NB4 (cell line): ENCODE measurements around the gene DCLK1.

Experiments
- DNase-seq: peaks from one replicate; pipeline ENCODE4 v3.0.0; 2010; ENCODE audit warnings: low read depth
- H3K4me3 ChIP-seq: one replicate; pipeline ENCODE4 v1.5.1; 2011; ENCODE audit warnings: mild to moderate bottlenecking, low read depth, low read length, moderate library complexity
- CTCF ChIP-seq: IDR thresholded peaks from one replicate; pipeline ENCODE4 v1.5.1; 2012; ENCODE audit warnings: low read depth, low read length
- MAX ChIP-seq: IDR thresholded peaks from 2 replicates; pipeline ENCODE4 v1.6.1; 2011; ENCODE audit warnings: low read depth, low read length
- MYC ChIP-seq: IDR thresholded peaks from 2 replicates; pipeline ENCODE4 v1.6.1; 2011; ENCODE audit warnings: low read depth, low read length
- POLR2A ChIP-seq: IDR thresholded peaks from 2 replicates; pipeline ENCODE4 v1.6.1; 2011; ENCODE audit warnings: mild to moderate bottlenecking; ENCODE audit not compliant: insufficient read length; ENCODE audit errors: extremely low read depth

DCLK1 gene

GRCh38 chr13:35892837-35893814 is 238.1 kb downstream of the DCLK1 start:
- DNase-seq, result no peak
- no peak overlapping the region for H3K4me3 ChIP-seq
- TF ChIP-seq POLR2A (no peak), CTCF (no peak), MYC (no peak), MAX (no peak)

- no peak for TF ChIP-seq MYC
- no peak for TF ChIP-seq POLR2A
- TF ChIP-seq CTCF, result no peak
- TF ChIP-seq MAX, result no peak
Measured at GRCh38 chr13:35891507-35892441, 239.4 kb downstream of the DCLK1 start.

GRCh38 chr13:35889560-35889959 is 241.6 kb downstream of the DCLK1 start:
- no peak for TF ChIP-seq MYC
- TF ChIP-seq POLR2A, result no peak
- TF ChIP-seq MAX, result no peak
- no peak for TF ChIP-seq CTCF
- no peak overlapping the region for H3K4me3 ChIP-seq
- no peak for DNase-seq

More at GRCh38 chr13:35891507-35892441, 239.4 kb downstream of the DCLK1 start:
- DNase-seq, result no peak
- H3K4me3 ChIP-seq, result no peak overlapping the region

- no peak overlapping the region for H3K4me3 ChIP-seq
- TF ChIP-seq MAX, result no peak
- TF ChIP-seq POLR2A, result no peak
- TF ChIP-seq MYC, result no peak
- no peak for TF ChIP-seq CTCF
- no peak for DNase-seq
Measured at GRCh38 chr13:35888981-35889380, 242.2 kb downstream of the DCLK1 start.

- TF ChIP-seq CTCF (no peak), POLR2A (no peak), MYC (no peak), MAX (no peak)
- DNase-seq, result no peak
- no peak overlapping the region for H3K4me3 ChIP-seq
Measured at GRCh38 chr13:35888457-35888883, 242.7 kb downstream of the DCLK1 start.
